Right cardiac atrium (tissue), 5 donors: ENCODE measurements around the gene ADH7. TPM values are rescaled to one million over a fixed set of nuclear protein-coding genes. Genes with fewer than 3 reads are reported as not detected.

Experiments used
- ATAC-seq, 2 donors: fragments of 200-7000 bp; cut with Tn5 transposase; one replicate each; pipeline versions ENCODE4 v1.8.0 to v1.9.1; 2020; ENCODE audit warnings: moderate library complexity in 2 of 2, mild to moderate bottlenecking in 1 of 2
- DNase-seq, 3 donors: peaks; one replicate each; pipeline ENCODE4 v3.0.0-alpha.2; 2020
- H3K27ac ChIP-seq: one replicate; pipeline ENCODE4 v1.5.1; 2013; ENCODE audit warnings: mild to moderate bottlenecking, low read length, control low read depth, moderate library complexity
- H3K27me3 ChIP-seq: one replicate; pipeline ENCODE4 v1.6.1; 2013; ENCODE audit not compliant: control insufficient read depth, insufficient read depth
- H3K4me1 ChIP-seq: one replicate; pipeline ENCODE4 v1.6.1; 2013; ENCODE audit warnings: low read length; ENCODE audit not compliant: control insufficient read depth, insufficient read depth
- H3K4me3 ChIP-seq: one replicate; pipeline ENCODE4 v1.5.1; 2013; ENCODE audit warnings: low read length, control low read depth
- H3K9me3 ChIP-seq: one replicate; pipeline ENCODE4 v1.6.1; 2013; ENCODE audit warnings: low read length; ENCODE audit not compliant: control insufficient read depth
- WGBS: extraction: QIAGEN DNeasy Blood & Tissue Kit; methylation state at CpG from one replicate; pipeline ENCODE4 v1.1.7; 2013; 5-methylcytosine and 5-hydroxymethylcytosine counted together
- intact Hi-C, 4 donors: fragments of 100-400 bp; cut with DNase I; formaldehyde crosslinking; loops; one replicate each; pipeline versions ENCODE4 v1.11.0 to v1.14.0; 2022 to 2023
- polyA plus RNA-seq: library from polyadenylated mRNA; stranded (reverse); fragments of 200-250 nt; gene quantifications from one replicate; pipeline ENCODE4 v1.2.3, GENCODE V29; 2013
- total RNA-seq, 4 donors: library from RNA; stranded (reverse); fragmentation: NEBNext Ultra II Directional; extraction: Animal tissue kit (Norgen Biotek cat#: 25700); gene quantifications; one replicate each; pipeline ENCODE4 v1.2.1, GENCODE V29; 2021
- donor health status: healthy with polysubstance abuse.
- donor health status: DM: no; HTN: yes; CAD: no.
- donor health status: DM: no; HTN: no; CAD: no.
- donor health status: DM: no; HTN: yes; CAD: no; lungs with severe emphysema.
- donor health status: DM: yes; HTN: yes; CAD: no.

ADH7 gene
- total and polyA plus RNA-seq, 5 donors, result 0.02 TPM; not detected in 4

GRCh38 chr4:99400831-99401230 is 34.3 kb downstream of the ADH7 start:
- intact Hi-C loops, result loop anchor here (5.0 to 10.0 kb wide), 3 partner anchors 196 to 936 kb away; no protein-coding TSS in a partner anchor
- ATAC-seq, result no peak
- no peak overlapping the region for H3K4me3 ChIP-seq
- H3K27ac ChIP-seq, result no peak overlapping the region
- DNase-seq, result no peak
- no peaks in the 10 kb centered on the region for H3K27me3 ChIP-seq
- H3K9me3 ChIP-seq, result no peaks in the 10 kb centered on the region
- H3K4me1 ChIP-seq, result no peaks in the 10 kb centered on the region

DNA sequence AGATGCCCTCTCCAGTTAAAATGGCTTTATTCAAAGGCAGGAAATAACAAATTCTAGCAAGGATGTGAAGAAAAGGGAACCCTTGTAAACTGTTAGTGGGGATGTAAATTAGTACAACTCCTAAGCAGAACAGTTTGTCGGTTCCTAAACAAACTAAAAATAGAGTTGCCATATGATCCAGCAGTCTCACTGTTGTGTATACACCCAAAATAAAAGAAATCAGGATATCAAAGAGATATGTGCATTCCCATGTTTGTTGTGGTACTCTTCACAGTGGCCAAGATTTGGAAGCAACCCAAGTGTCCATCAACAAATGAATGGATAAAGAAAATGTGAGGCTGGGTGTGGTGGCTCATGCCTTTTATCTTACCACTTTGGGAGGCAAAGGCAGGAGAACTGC is 36.1 kb downstream of the ADH7 start:
- WGBS, result 54% methylated on average over 1 of the region's 1 CpG

GRCh38 chr4:99395595-99396364 is 39.4 kb downstream of the ADH7 start:
- ATAC-seq (peak; percentile 32 to 51), DNase-seq (no peak)
- H3K27ac ChIP-seq, result peak overlapping the region; percentile 72
- H3K27me3 ChIP-seq, result no peaks in the 10 kb centered on the region
- no peaks in the 10 kb centered on the region for H3K9me3 ChIP-seq
- intact Hi-C loops, result no loop called here
- WGBS, result 70% methylated on average over 3 of the region's 3 CpGs
- no peaks in the 10 kb centered on the region for H3K4me1 ChIP-seq
- H3K4me3 ChIP-seq, result no peak overlapping the region

More for the DNA sequence above, 36.1 kb downstream of the ADH7 start:
- no peak for ATAC-seq
- no peak overlapping the region for H3K4me3 ChIP-seq
- H3K27ac ChIP-seq, result no peak overlapping the region
- intact Hi-C loops, result no loop called here
- no peaks in the 10 kb centered on the region for H3K9me3 ChIP-seq
- H3K27me3 ChIP-seq, result no peaks in the 10 kb centered on the region
- H3K4me1 ChIP-seq, result no peaks in the 10 kb centered on the region
- no peak for DNase-seq

- Histone ChIP-seq H3K4me3 (no peak overlapping the region), H3K27ac (no peak overlapping the region), H3K4me1 (no peaks in the 10 kb centered on the region), H3K27me3 (no peaks in the 10 kb centered on the region), H3K9me3 (no peaks in the 10 kb centered on the region)
- ATAC-seq (peak; percentile 72 to 78), DNase-seq (no peak)
- intact Hi-C loops, result no loop called here
These were observed 40.2 kb downstream of the ADH7 start for GRCh38 chr4:99394896-99395295.

DNA sequence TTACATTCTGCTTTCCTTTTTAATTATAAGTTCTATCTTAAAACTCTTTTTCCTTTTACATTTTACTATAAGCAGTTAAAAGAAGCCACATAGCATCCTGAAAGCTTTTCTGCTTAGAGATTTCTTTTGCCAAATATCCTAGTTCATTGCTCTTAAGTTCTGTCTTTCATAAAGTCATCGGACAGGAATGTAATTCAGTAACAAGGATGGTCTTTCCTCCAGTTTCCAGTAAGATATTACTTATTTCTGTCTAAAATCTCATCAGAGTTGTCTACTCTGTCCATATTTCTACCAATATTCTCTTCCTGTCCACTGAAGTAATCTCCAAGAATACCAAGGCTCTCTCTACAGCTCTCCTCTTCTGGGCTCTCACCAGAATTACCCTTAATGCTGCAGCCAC is 45.1 kb downstream of the ADH7 start:
- Histone ChIP-seq H3K4me3 (no peak overlapping the region), H3K27ac (no peak overlapping the region), H3K27me3 (no peaks in the 10 kb centered on the region), H3K9me3 (peaks cover 3% of the 10 kb centered on the region), H3K4me1 (no peaks in the 10 kb centered on the region)
- intact Hi-C loops, result no loop called here
- ATAC-seq (no peak), DNase-seq (no peak)
- WGBS, result 74% methylated on average over 1 of the region's 1 CpG

GRCh38 chr4:99389606-99390005 is 45.5 kb downstream of the ADH7 start:
- no peaks in the 10 kb centered on the region for H3K4me1 ChIP-seq
- ATAC-seq (no peak), DNase-seq (no peak)
- intact Hi-C loops, result no loop called here
- peaks cover 3% of the 10 kb centered on the region for H3K9me3 ChIP-seq
- H3K27me3 ChIP-seq, result no peaks in the 10 kb centered on the region
- H3K4me3 ChIP-seq, result no peak overlapping the region
- no peak overlapping the region for H3K27ac ChIP-seq

DNA sequence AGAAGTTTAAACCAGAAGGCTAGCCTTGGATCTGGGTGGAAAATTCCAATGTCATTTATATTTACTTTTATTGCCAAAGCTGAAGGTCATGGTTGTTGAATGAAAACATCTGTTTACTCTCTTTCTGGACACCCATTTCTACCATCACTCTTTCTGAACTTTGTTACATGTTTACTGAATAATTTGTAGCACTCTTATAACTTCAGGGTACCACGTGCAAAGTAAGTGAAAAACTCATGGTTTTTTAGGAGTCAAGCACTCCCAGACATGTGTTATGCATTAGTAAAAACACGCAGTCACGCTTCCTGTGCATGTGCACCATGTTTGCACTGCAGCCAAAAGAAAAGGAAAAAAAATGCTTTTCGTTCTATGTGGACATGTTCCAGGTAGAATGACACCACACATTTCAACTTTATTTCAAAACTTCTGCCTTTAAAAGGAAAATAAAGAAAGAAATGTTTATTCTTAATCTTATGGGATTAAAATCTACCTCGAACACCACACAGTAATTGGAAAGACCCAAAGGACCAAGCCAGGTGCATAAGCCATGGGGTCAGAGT is 51.2 kb downstream of the ADH7 start:
- 31% methylated on average over 5 of the region's 5 CpGs for WGBS
- Histone ChIP-seq H3K27me3 (no peaks in the 10 kb centered on the region), H3K4me3 (no peak overlapping the region), H3K9me3 (no peaks in the 10 kb centered on the region), H3K4me1 (peaks cover 2% of the 10 kb centered on the region), H3K27ac (peak overlapping the region; percentile 68)
- intact Hi-C loops, result no loop called here
- peak; percentile 75 to 93 for ATAC-seq
- peak; percentile 32 to 72 (median 41) for DNase-seq

DNA sequence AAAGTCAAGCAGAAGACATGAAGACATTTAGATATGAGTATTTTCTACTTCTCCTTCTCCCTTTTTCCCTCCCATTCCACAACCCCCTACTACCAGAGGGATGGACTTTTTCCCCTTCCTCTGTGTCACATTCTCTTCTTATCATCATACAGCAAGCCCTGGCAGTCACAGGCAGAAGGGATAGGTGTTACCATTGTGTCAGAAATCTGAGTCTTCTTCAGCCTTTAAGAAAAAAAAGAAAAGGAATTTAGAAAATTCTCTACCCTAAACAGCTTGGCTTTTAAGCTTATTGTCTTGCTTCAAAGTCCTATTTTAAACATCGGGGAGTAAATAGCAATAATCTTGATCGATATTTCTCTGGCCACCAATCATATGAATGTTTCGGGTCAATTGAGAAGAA is 51.7 kb downstream of the ADH7 start:
- H3K27me3 ChIP-seq, result no peaks in the 10 kb centered on the region
- no peak overlapping the region for H3K4me3 ChIP-seq
- ATAC-seq, result no peak
- peaks cover 2% of the 10 kb centered on the region for H3K4me1 ChIP-seq
- 57% methylated on average over 3 of the region's 3 CpGs for WGBS
- H3K9me3 ChIP-seq, result no peaks in the 10 kb centered on the region
- DNase-seq, result no peak
- intact Hi-C loops, result no loop called here
- H3K27ac ChIP-seq, result peak overlapping the region; percentile 90

DNA sequence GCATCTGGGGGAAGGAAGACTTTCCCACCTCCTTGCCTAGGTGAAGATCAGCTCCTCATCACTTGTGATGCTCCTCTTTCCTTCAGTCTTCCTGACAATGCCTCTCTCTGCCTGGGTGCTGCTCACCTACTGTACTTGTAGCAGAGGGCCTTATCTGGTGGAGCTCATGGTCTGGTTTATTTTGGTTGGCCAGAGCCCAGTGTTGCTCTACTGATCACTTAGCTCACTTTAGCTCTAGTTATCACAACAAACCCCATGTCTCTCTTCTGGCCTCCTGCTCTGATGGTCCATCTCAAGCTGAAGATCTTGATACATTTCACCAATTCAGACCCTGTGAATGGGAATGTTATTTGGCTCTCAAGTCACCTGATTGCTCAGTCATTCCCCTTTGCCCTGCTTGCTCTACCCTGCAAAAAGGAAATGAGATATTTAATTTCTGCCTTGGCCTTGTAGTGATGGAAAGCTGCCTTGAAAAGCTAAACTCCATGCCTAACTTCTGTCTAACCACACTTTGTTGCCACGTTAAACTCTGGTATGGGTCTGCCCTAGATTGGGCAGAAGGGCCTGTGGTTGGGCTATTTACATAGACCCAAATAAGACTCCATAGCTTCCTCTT is 52.3 kb downstream of the ADH7 start:
- no peak overlapping the region for H3K4me3 ChIP-seq
- H3K27ac ChIP-seq, result peak overlapping the region; percentile 90
- H3K9me3 ChIP-seq, result no peaks in the 10 kb centered on the region
- DNase-seq (no peak), ATAC-seq (peak in 1 of 2 donors; percentile 25)
- no peaks in the 10 kb centered on the region for H3K27me3 ChIP-seq
- H3K4me1 ChIP-seq, result peaks cover 2% of the 10 kb centered on the region
- intact Hi-C loops, result no loop called here
- WGBS, result 67% methylated on average over 1 of the region's 1 CpG

DNA sequence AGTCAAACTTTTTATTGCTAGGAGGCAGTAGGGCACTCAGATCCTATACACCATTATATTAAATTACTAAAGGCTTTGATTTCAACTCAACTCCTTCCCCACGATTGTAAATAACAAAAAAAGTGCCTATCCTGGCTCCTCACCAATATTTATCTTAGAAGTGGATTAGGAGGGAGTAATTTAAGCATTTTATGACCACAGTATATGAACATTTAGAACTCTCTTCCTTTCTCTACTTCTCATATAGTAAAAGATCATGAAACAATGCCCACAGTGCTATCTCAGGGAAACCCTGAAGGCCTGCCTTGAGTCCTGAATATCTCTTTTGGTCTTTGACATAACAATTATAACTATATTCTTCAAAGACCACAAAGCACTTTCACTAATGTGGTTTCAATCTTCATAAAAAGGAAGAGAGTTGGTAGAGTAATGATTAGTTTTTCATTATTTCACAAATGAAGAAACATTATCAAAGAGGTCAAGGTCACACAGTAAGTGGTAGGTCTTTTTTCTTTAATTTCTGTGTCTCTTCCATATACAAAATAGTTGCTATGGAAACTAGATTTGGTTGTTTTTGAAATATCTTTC is 53.5 kb downstream of the ADH7 start:
- no peak overlapping the region for H3K4me3 ChIP-seq
- intact Hi-C loops, result no loop called here
- WGBS, result 35% methylated on average over 1 of the region's 1 CpG
- peaks cover 2% of the 10 kb centered on the region for H3K4me1 ChIP-seq
- no peak overlapping the region for H3K27ac ChIP-seq
- no peaks in the 10 kb centered on the region for H3K9me3 ChIP-seq
- no peak for ATAC-seq
- DNase-seq, result no peak
- H3K27me3 ChIP-seq, result no peaks in the 10 kb centered on the region

DNA sequence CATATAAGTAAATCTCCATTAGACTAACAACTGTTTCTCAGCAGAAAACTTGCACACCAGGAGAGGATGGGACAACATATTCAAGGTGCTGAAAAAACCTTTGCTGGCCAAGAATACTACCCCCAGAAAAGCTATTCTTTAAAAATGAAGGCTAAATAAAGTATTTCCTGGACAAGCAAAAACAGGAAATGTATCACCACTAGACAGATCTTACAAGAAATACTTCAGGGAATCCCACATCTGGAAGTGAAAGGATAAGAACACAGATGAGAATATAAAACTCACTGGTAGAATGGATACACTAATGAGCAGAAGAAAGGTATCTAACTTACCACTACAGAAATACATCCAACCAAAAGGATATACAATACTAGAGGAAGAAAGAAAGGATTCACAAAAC is 55.6 kb downstream of the ADH7 start:
- DNase-seq, result no peak
- ATAC-seq, result no peak
- Histone ChIP-seq H3K4me3 (no peak overlapping the region), H3K27ac (no peak overlapping the region), H3K9me3 (no peaks in the 10 kb centered on the region), H3K27me3 (no peaks in the 10 kb centered on the region), H3K4me1 (peaks cover 2% of the 10 kb centered on the region)
- intact Hi-C loops, result no loop called here
